ENCODE data around the gene MT1F.

DNA sequence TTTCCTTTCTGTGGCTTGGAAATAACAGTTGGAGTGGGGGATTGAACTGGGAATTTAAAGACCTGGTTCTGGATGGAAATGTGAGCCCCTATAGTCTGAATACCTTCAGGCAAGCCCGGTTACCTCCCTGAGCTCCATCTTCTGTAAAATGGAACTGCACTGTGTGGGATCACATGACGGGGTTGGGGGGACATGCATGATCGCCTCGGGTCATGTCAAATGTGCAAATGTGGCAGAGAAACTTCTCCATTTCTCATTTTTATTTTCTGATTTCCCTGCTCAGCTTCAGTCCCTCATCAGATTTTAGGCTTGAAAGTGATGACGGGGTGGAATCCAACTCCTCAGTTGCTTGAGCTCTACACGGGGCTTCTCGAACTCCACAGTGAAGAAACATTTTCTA, 4.5 kb upstream of the MT1F start:
- TF ChIP-seq, protein P1, sequence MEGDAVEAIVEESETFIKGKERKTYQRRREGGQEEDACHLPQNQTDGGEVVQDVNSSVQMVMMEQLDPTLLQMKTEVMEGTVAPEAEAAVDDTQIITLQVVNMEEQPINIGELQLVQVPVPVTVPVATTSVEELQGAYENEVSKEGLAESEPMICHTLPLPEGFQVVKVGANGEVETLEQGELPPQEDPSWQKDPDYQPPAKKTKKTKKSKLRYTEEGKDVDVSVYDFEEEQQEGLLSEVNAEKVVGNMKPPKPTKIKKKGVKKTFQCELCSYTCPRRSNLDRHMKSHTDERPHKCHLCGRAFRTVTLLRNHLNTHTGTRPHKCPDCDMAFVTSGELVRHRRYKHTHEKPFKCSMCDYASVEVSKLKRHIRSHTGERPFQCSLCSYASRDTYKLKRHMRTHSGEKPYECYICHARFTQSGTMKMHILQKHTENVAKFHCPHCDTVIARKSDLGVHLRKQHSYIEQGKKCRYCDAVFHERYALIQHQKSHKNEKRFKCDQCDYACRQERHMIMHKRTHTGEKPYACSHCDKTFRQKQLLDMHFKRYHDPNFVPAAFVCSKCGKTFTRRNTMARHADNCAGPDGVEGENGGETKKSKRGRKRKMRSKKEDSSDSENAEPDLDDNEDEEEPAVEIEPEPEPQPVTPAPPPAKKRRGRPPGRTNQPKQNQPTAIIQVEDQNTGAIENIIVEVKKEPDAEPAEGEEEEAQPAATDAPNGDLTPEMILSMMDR (IDR thresholded peaks at IDR 0.05): no peak
- TF ChIP-seq EZH2 (IDR thresholded peaks at IDR 0.05) (no peak), EZH2phosphoT487 (IDR thresholded peaks at IDR 0.05) (no peak)

All from neural progenitor cell (in vitro differentiated cells).